ENCODE data around the gene FBL.

Gene FBL

DNA sequence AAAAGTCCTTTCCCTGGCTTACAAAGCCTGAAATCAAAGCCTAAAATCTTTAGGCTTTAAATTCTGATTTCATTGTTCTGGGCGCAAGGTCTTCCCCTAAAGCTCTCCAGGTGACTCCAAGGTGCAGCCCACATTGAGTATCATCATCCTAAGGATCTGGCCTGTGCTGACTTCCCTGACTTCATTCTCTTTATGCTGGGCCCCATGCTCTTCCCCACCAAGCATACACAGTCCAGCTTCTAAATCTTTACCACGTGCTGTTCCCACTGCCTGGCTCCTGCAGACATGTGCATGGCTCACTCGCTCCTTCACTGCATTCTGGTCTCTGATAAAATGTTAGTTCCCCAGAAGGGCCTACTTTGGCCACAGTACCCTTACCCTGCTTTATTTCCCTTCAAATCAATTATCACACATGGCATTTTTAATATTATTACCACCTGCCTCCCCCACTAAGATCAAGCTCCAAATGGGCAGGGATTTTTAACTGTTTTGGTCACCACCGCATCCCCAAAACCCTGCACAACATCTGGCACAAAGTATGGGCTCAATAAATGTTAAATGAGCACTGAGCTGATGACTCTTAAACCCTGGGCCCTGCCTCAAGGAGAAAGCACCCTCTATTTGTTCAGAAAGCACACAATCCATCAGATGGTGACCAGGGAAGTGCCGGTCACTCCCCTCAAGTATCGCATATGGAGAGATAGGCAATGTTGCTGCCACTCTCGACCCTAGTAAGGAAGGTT lies 3.3 kb downstream of the FBL start:
- no peak for DNase-seq (ENCODE audit: low spot score)
- no peaks in the 10 kb centered on the region for H3K27me3 Mint-ChIP-seq (ENCODE audit: low read depth)
- peak overlapping the region; percentile 58 for H3K4me3 Mint-ChIP-seq
- H3K4me1 Mint-ChIP-seq (ENCODE audit: low read depth) = peaks cover 35% of the 10 kb centered on the region
- H3K36me3 Mint-ChIP-seq (ENCODE audit: low read depth) = peaks cover 20% of the 10 kb centered on the region
- H3K9me3 Mint-ChIP-seq = no peaks in the 10 kb centered on the region
- peak overlapping the region; percentile 75 for H3K27ac Mint-ChIP-seq

DNA sequence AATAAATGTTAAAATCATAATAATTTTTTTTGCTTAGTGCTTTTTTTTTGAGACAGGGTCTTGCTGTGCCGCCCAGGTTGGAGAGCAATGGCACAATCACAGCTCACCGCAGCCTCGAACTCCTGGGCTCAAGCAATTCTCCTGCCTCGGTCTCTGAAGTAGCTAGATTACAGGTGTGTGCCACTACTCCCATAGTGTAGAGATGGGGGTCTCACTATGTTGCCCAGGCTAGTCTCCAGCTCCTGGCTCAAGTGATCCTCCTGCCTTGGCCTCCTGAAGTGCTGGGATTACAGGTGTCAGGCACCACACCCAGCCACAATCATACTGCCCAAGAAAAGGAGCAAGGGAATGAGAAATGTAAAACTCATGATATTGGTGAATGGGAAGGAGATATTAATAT lies 5.1 kb downstream of the FBL start:
- DNase-seq (ENCODE audit: low spot score) = no peak
- no peak overlapping the region for H3K27ac Mint-ChIP-seq
- H3K9me3 Mint-ChIP-seq = no peaks in the 10 kb centered on the region
- peaks cover 36% of the 10 kb centered on the region for H3K36me3 Mint-ChIP-seq (ENCODE audit: low read depth)
- H3K4me1 Mint-ChIP-seq (ENCODE audit: low read depth) = peaks cover 26% of the 10 kb centered on the region
- H3K4me3 Mint-ChIP-seq = no peak overlapping the region
- H3K27me3 Mint-ChIP-seq (ENCODE audit: low read depth) = no peaks in the 10 kb centered on the region

DNA sequence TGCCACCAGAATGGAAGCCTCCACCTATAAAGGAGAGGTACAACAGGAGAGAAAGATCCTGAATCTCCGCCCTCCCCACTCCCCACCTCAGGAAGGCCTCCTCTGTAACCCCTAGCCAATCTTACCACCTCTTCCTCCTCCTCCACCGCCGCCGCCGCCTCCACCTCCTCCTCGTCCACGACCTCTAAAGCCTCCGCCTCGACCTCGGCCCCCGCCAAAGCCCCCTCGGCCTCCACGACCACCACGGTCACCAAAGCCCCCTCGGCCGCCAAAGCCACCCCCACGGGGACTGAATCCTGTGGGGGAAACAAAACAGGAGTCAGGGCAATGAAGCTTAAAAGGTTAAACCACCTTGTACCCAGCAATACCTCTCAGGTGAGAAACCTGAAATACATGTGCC lies 5.7 kb downstream of the FBL start:
- DNase-seq (ENCODE audit: low spot score) = no peak
- Mint-ChIP-seq H3K27me3 (ENCODE audit: low read depth) (no peaks in the 10 kb centered on the region), H3K4me3 (no peak overlapping the region), H3K36me3 (ENCODE audit: low read depth) (peaks cover 36% of the 10 kb centered on the region), H3K27ac (no peak overlapping the region), H3K4me1 (ENCODE audit: low read depth) (peaks cover 26% of the 10 kb centered on the region), H3K9me3 (no peaks in the 10 kb centered on the region)

DNA sequence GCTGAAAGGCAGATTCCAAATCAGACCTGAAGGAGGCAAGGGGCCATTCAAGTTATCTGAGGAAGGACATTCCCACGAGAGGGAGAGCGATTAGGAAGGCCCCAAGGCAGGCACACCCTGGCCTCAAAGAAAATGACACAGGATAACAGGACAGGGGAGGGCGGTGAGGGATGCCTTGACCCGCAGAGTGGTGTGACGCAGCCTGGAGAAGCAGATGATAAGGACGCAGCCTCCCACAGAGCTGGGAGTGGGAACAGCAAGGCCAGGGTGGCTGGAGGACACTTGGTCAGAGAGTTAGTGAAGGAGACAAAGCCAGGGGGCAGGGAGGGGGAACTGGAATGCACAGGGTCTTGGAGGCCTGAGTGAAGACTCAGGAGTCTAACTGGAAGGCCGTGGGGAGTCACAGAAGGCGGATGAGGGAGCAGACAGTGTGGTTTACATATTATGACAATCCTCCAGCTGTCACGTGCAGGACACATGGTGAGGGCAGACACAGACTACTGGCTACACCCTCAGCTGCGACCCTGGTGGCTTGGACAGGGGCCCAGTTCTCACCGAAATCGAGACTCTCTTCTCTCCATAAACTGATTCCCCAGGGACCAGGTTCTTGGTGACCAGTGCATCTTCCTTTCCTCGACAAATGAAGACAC lies 6.4 kb downstream of the FBL start:
- no peak overlapping the region for H3K27ac Mint-ChIP-seq
- H3K9me3 Mint-ChIP-seq = no peaks in the 10 kb centered on the region
- H3K4me3 Mint-ChIP-seq = no peak overlapping the region
- no peak for DNase-seq (ENCODE audit: low spot score)
- peaks cover 20% of the 10 kb centered on the region for H3K4me1 Mint-ChIP-seq (ENCODE audit: low read depth)
- peaks cover 38% of the 10 kb centered on the region for H3K36me3 Mint-ChIP-seq (ENCODE audit: low read depth)
- no peaks in the 10 kb centered on the region for H3K27me3 Mint-ChIP-seq (ENCODE audit: low read depth)

DNA sequence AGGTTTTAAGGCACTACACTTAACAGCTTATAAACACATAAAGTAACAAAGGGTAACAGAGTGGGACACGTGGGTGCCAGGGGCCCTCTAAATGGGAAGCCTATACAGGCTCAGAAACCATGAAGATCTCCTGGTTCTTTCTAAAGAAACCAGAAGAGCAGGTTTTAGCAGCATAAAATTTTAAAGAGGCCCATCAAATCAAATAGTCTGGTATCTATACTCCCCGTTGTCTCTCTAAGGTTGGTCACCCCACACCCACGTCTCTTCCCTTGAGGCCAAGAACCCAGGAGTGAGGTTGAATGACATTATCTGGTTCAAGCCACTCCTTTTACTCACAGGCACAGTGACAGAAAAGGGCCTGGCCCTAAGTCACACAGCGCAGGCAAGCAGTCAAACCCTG lies 7.6 kb downstream of the FBL start:
- Mint-ChIP-seq H3K4me3 (no peak overlapping the region), H3K27ac (no peak overlapping the region), H3K36me3 (ENCODE audit: low read depth) (peaks cover 40% of the 10 kb centered on the region), H3K4me1 (ENCODE audit: low read depth) (peaks cover 17% of the 10 kb centered on the region), H3K27me3 (ENCODE audit: low read depth) (no peaks in the 10 kb centered on the region), H3K9me3 (no peaks in the 10 kb centered on the region)
- DNase-seq (ENCODE audit: low spot score) = no peak

DNA sequence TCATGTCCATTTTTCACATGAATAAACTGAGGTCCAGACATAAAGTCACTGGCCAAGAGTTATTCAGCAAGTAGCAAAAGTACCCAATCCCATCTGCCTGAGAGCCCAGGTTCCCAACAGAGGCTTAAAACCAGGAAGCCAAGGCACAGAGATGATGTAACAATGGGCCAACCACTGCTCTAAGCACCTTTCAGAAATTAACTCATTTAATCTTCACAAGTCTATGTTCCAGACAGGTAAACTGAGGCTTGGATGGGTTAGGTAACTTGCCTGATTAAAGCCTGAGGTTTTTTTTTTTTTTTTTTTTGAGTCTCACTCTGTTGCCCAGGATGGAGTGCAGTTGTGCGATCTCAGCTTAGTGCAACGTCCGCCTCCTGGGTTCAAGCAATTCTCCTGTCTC lies 8.2 kb downstream of the FBL start:
- Mint-ChIP-seq H3K4me1 (ENCODE audit: low read depth) (peaks cover 17% of the 10 kb centered on the region), H3K27me3 (ENCODE audit: low read depth) (no peaks in the 10 kb centered on the region), H3K36me3 (ENCODE audit: low read depth) (peaks cover 40% of the 10 kb centered on the region), H3K9me3 (no peaks in the 10 kb centered on the region), H3K27ac (no peak overlapping the region), H3K4me3 (no peak overlapping the region)
- no peak for DNase-seq (ENCODE audit: low spot score)

DNA sequence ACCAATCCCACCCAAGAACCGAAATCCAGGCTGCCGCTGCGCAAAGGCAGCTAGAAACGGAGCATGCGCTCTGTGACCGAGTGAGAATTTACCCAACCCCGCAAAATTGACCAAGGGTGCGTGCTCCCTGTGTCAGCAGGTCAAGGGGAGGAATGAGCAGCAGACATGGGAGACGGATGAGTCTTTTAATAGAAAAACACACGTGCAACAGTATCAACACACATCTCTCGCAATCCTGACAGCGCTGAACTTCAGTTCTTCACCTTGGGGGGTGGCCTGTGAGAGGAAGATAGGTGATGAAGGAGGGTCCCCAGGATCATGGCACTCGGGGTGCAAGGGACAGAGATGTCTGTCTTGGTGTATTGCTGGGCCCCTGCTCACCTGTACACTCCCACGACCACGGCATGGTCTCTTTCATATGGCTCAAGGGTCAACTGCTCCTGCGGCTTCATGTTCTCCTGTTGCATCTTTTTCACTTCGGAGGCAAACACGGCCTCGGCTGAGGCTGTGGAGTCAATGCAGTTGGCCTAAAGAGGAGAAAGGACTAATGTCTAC lies 11.8 kb downstream of the FBL start:
- Mint-ChIP-seq H3K27me3 (ENCODE audit: low read depth) (no peaks in the 10 kb centered on the region), H3K27ac (peak overlapping the region; percentile 94), H3K36me3 (ENCODE audit: low read depth) (peaks cover 55% of the 10 kb centered on the region), H3K4me1 (ENCODE audit: low read depth) (peaks cover 20% of the 10 kb centered on the region), H3K4me3 (peak overlapping the region; percentile 80), H3K9me3 (no peaks in the 10 kb centered on the region)
- no peak for DNase-seq (ENCODE audit: low spot score)

DNA sequence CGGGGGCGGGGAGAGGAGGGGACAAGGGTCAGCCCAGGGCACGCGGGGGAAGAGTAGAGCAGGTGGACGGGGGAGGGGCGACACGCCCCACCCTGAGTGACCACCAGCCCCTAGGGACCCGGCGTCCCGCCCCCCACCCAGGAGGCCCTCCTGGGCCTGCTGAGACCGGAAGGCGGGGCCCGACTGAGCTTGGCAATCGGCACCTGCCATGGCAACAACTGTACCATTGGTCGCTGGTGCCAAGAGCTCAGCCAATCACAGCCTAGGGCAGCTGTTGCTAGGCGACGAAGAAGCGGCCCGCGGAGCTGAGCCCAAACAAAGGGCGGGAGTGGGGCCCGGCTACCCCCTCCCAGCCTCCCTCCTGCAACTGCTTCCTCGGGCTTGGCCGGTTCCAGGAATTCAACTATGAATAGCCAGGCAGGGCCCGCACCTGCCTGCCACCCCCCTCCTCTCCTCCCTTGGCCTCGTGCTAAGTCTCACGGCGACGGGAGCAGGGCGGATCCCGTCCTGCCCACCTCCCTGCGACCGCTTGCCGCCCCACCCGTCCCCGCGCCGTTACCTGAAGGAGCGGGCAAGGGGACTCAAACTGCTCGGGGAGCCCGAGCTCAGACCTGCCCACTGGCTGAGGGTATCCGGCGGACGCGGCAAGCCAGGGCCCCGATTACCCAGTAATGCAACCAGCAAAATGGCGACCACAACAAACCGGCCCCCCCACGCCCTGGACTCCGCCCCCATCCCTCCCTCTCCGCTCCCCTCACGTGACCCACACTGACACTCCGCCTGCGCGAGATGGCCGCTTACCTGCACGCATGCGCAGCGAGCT lies 12.5 kb downstream of the FBL start, which contains the start of gene DYRK1B:
DYRK1B (minus strand) TSS at position 699 of the 823 bp plus-strand sequence. CDS start 2,295 bp downstream, outside the sequence.
- H3K9me3 Mint-ChIP-seq = no peaks in the 10 kb centered on the region
- H3K4me1 Mint-ChIP-seq (ENCODE audit: low read depth) = peaks cover 24% of the 10 kb centered on the region
- peak within 1 kb of the TSS; percentile 94 for H3K27ac Mint-ChIP-seq
- H3K27me3 Mint-ChIP-seq (ENCODE audit: low read depth) = no peaks in the 10 kb centered on the region
- H3K4me3 Mint-ChIP-seq = peak within 1 kb of the TSS; percentile 80
- DNase-seq (ENCODE audit: low spot score) = peak; percentile 92
- peaks cover 54% of the 10 kb centered on the region for H3K36me3 Mint-ChIP-seq (ENCODE audit: low read depth)

DNA sequence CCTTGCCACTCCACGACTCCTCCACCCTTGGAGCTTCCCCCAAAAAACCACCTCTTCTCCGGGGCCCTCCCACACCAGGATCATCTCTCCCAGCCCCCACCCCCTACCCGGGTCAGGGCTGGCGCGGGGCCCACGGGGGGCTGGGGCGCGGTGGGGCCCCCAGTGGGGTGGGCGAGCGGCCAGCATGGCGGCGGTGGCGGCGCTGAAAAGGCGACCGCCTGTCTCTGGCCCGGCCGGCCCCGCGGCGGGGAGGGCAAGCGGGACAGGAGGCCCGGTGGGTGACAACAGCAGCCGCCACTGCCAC lies 13.1 kb downstream of the FBL start:
- H3K4me1 Mint-ChIP-seq (ENCODE audit: low read depth) = peaks cover 29% of the 10 kb centered on the region
- H3K4me3 Mint-ChIP-seq = peak overlapping the region; percentile 57
- H3K9me3 Mint-ChIP-seq = no peaks in the 10 kb centered on the region
- H3K36me3 Mint-ChIP-seq (ENCODE audit: low read depth) = peaks cover 56% of the 10 kb centered on the region
- peak overlapping the region; percentile 61 for H3K27ac Mint-ChIP-seq
- no peaks in the 10 kb centered on the region for H3K27me3 Mint-ChIP-seq (ENCODE audit: low read depth)
- no peak for DNase-seq (ENCODE audit: low spot score)

DNA sequence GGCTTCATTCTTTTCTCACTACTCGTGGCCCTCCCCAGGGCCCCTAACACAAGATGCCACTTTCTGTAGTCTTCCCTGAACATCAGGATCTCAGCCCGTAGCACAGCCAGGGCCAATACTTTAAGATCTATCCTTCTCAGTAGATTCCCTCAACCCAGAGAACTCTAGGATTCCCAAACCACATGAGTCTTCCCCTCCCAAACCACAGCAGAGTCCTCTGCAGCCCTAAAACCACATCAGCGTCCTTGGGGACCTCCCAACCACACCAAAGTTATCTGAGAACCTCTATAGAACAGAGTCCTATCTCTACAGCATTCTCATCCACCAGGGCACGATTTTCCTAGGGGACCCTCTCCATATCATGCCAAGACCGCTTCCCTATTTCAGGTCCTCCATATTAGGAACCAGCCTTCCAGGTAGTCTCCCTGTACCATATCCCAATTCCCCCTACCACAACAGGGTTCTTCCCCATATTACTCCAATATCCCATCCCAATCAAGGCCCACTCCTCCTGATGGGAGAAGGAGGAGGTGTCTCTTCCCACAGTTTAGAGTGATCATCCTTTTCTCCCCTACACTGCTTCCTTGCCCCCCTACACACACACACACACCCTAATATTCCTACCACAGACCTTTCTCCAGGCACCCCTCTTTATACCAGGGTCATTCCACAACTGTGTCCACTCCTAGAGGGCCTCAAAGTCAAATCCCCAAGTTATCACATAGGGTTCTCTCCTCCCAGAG lies 13.7 kb downstream of the FBL start:
- peak overlapping the region; percentile 61 for H3K27ac Mint-ChIP-seq
- no peaks in the 10 kb centered on the region for H3K27me3 Mint-ChIP-seq (ENCODE audit: low read depth)
- no peak for DNase-seq (ENCODE audit: low spot score)
- H3K9me3 Mint-ChIP-seq = no peaks in the 10 kb centered on the region
- peaks cover 29% of the 10 kb centered on the region for H3K4me1 Mint-ChIP-seq (ENCODE audit: low read depth)
- H3K36me3 Mint-ChIP-seq (ENCODE audit: low read depth) = peaks cover 54% of the 10 kb centered on the region
- H3K4me3 Mint-ChIP-seq = peak overlapping the region; percentile 57

DNA sequence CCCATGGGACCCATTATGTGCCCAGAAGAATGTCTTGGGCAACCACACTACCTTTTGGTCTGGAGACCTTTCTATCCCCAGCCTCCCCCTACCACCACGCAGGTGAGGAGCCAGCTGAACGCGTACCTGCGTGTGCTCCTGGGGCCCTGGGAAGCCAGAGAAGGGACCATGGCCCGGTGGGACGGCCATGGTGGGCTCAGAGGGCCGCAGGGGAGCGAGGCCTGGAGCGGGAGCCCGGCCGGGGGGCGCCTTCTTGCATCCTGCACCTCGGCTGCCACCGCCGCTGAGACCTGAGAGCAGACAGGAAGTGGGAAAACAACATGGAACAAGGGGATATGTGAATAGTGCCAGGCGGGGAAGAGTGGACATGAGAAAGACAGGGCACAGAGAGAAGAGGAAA lies 14.5 kb downstream of the FBL start:
- Mint-ChIP-seq H3K27ac (peak overlapping the region; percentile 61), H3K27me3 (ENCODE audit: low read depth) (no peaks in the 10 kb centered on the region), H3K4me1 (ENCODE audit: low read depth) (peaks cover 29% of the 10 kb centered on the region), H3K4me3 (peak overlapping the region; percentile 57), H3K9me3 (no peaks in the 10 kb centered on the region), H3K36me3 (ENCODE audit: low read depth) (peaks cover 49% of the 10 kb centered on the region)
- no peak for DNase-seq (ENCODE audit: low spot score)

DNA sequence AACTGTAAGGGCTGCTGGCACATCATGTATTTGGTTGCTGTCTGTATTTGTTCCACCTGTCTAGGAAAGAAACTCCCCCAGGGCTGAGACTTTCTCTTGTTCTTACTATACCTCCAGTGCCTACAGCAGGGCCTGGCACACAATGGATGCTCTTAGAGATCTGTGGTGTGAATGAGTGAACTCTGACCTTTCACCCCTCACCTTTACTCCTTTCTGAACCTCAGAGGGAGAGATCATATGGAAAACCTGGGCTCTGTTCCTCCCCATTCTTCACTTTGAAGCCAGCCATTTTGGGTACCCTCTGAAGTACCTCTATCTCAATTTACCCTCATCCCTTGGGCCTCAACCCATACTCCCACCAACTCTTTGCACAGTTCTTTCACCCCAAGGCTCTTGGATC lies 15.3 kb downstream of the FBL start:
- H3K9me3 Mint-ChIP-seq = no peaks in the 10 kb centered on the region
- H3K27ac Mint-ChIP-seq = peak overlapping the region; percentile 0
- H3K4me1 Mint-ChIP-seq (ENCODE audit: low read depth) = peaks cover 29% of the 10 kb centered on the region
- DNase-seq (ENCODE audit: low spot score) = no peak
- H3K27me3 Mint-ChIP-seq (ENCODE audit: low read depth) = no peaks in the 10 kb centered on the region
- no peak overlapping the region for H3K4me3 Mint-ChIP-seq
- H3K36me3 Mint-ChIP-seq (ENCODE audit: low read depth) = peaks cover 43% of the 10 kb centered on the region

DNA sequence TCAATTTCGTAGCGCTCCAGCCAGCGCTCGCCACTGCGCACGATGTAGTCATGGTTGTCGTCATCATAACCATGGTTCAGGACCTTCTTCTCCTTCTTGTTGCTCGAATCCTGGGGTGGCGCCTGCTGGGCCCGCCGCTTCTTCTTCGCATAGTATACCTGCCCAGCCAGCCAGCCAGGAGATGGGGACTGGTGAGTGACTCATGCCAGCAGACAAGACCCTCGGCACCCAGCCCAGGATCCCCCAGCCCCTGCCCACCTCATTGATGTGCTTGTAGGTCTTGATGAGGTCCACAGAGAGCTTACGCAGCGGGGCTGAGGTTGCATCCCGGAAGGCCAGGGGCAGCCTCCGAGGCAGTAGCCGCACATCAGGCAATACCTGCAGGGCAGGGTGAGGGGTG lies 15.8 kb downstream of the FBL start:
- H3K4me1 Mint-ChIP-seq (ENCODE audit: low read depth) = peaks cover 29% of the 10 kb centered on the region

More for the DNA sequence above, 15.8 kb downstream of the FBL start:
- H3K27me3 Mint-ChIP-seq (ENCODE audit: low read depth) = no peaks in the 10 kb centered on the region
- no peak overlapping the region for H3K27ac Mint-ChIP-seq
- DNase-seq (ENCODE audit: low spot score) = no peak
- peaks cover 43% of the 10 kb centered on the region for H3K36me3 Mint-ChIP-seq (ENCODE audit: low read depth)
- H3K9me3 Mint-ChIP-seq = no peaks in the 10 kb centered on the region
- no peak overlapping the region for H3K4me3 Mint-ChIP-seq

Measured in T-helper 2 cell treated with Interferon-gamma antibody and Interleukin-4, amounts not matched to agents 5 μg/mL and 100 μg/mL, for 36 hours (primary cell).